ENCODE measurements around the gene AKR7A2.
"Not testable (repeated sequence)": the region's sequence is repeated elsewhere in the genome, so short reads cannot be mapped to it uniquely, and the experiment has no call there.

The AKR7A2 gene

GRCh38 chr1:19324665-19324990, 12.7 kb upstream of the AKR7A2 start:
- no peak for DNase-seq

GRCh38 chr1:19323987-19324664, 12.2 kb upstream of the AKR7A2 start:
- DNase-seq: no peak

- DNase-seq: no peak
Measured at GRCh38 chr1:19322481-19322880, 10.5 kb upstream of the AKR7A2 start.

GRCh38 chr1:19321071-19321470, 9.1 kb upstream of the AKR7A2 start:
- DNase-seq: no peak

GRCh38 chr1:19319196-19319595, 7.3 kb upstream of the AKR7A2 start:
- DNase-seq: no peak

GRCh38 chr1:19317126-19317910, 5.4 kb upstream of the AKR7A2 start:
- DNase-seq: no peak

GRCh38 chr1:19315378-19316198, 3.6 kb upstream of the AKR7A2 start:
- DNase-seq: peak; percentile 80

- no peak for DNase-seq
Measured at GRCh38 chr1:19313961-19314882, 2.3 kb upstream of the AKR7A2 start.

GRCh38 chr1:19313636-19313959, 1.7 kb upstream of the AKR7A2 start:
- DNase-seq: no peak

GRCh38 chr1:19312782-19313635, 1.1 kb upstream of the AKR7A2 start:
- peak; percentile 23 for DNase-seq

GRCh38 chr1:19311503-19311930, 427 bp downstream of the AKR7A2 start:
- no peak for DNase-seq

- no peak for DNase-seq
Measured at GRCh38 chr1:19310720-19311502, 1.0 kb downstream of the AKR7A2 start.

GRCh38 chr1:19310061-19310460, 1.9 kb downstream of the AKR7A2 start:
- no peak for DNase-seq

- DNase-seq: no peak
Measured at GRCh38 chr1:19309123-19309813, 2.7 kb downstream of the AKR7A2 start.

GRCh38 chr1:19308509-19308907, 3.4 kb downstream of the AKR7A2 start:
- no peak for DNase-seq

- DNase-seq: no peak
Measured at GRCh38 chr1:19307794-19308508, 4.0 kb downstream of the AKR7A2 start.

GRCh38 chr1:19306941-19307340, 5.0 kb downstream of the AKR7A2 start:
- no peak for DNase-seq

- no peak for DNase-seq
Measured at GRCh38 chr1:19305880-19306279, 6.1 kb downstream of the AKR7A2 start.

- DNase-seq: not testable (repeated sequence)
Measured at GRCh38 chr1:19304081-19304480, 7.9 kb downstream of the AKR7A2 start.

GRCh38 chr1:19300211-19300610, 11.7 kb downstream of the AKR7A2 start:
- DNase-seq: no peak

Data from GF-D8 (cell line).